HepG2 (cell line): ENCODE data around the gene TMX2. TPM values are rescaled to one million over a fixed set of nuclear protein-coding genes. Genes with fewer than 3 reads are reported as not detected.

Experiments
- FOXA1 ChIP-seq, 2 experiments: fragments of 450-650 bp in 1 of 2; sonication (generic) in 1 of 2; formaldehyde crosslinking in 1 of 2; IDR thresholded peaks; 2 replicates each; pipeline versions ENCODE4 v1.4.0 to v1.6.1; 2016 to 2020; ENCODE audit warnings: missing genetic modification reagents in 1 of 2
- FOXA3 ChIP-seq: IDR thresholded peaks from 2 replicates; pipeline ENCODE4 v1.6.1; 2016; ENCODE audit warnings: missing genetic modification reagents, missing compliant biosample characterization
- FOXO1 ChIP-seq: sonication (generic); formaldehyde crosslinking; IDR thresholded peaks from 2 replicates; pipeline ENCODE4 v1.4.0; 2020; ENCODE audit warnings: missing genetic modification reagents
- HNRNPLL ChIP-seq: fragments of 200-400 bp; formaldehyde crosslinking; IDR thresholded peaks from 2 replicates; pipeline ENCODE4 v1.6.1; 2017; ENCODE audit warnings: mild to moderate bottlenecking, low read depth, low read length; ENCODE audit not compliant: poor library complexity, severe bottlenecking
- NCOA1 ChIP-seq: sonication (generic); formaldehyde crosslinking; IDR thresholded peaks from 2 replicates; pipeline ENCODE4 v1.9.0; 2021; ENCODE audit warnings: missing genetic modification reagents
- SAP130 ChIP-seq: IDR thresholded peaks from 2 replicates; pipeline ENCODE4 v1.6.1; 2016; ENCODE audit warnings: low read depth
- SKI ChIP-seq: fragments of 450-650 bp; IDR thresholded peaks from one replicate; pipeline ENCODE4 v1.6.1; 2018; ENCODE audit warnings: mild to moderate bottlenecking; ENCODE audit not compliant: partially characterized antibody
- TCF7 ChIP-seq: sonication (generic); IDR thresholded peaks from 2 replicates; pipeline ENCODE4 v1.6.1; 2016; ENCODE audit warnings: antibody characterized with exemption, low read depth
- ZNF441 ChIP-seq: sonication (generic); formaldehyde crosslinking; IDR thresholded peaks from 2 replicates; pipeline ENCODE4 v1.7.0; 2021; ENCODE audit warnings: missing genetic modification reagents, borderline replicate concordance
- polyA plus RNA-seq, 8 experiments: library from polyadenylated mRNA; depleted of rRNA in 3 of 8; stranded (reverse) in 7 of 8; unstranded in 1 of 8; fragments of >200 nt; fragmentation: Illumina TruSeq in 4 of 8; extraction: Trizol in 4 of 8; gene quantifications; 2 replicates each; pipeline versions ENCODE4 v1.2.1 to v1.2.3, GENCODE V29; 2011 to 2016; ENCODE audit warnings: low read depth in 4 of 8, missing spikeins in 1 of 8, mixed read lengths in 1 of 8; ENCODE audit not compliant: insufficient read depth in 1 of 8
- total RNA-seq, 5 experiments: library from RNA; depleted of rRNA; stranded (reverse); fragments of >200 nt; fragmentation: Illumina TruSeq; extraction: Trizol; gene quantifications; 2 replicates each; pipeline ENCODE4 v1.2.3, GENCODE V29; 2016; ENCODE audit warnings: low read depth in 1 of 5
- TF ChIP-seq, protein P1 (sequence below): sonication (generic); formaldehyde crosslinking; IDR thresholded peaks from 2 replicates; pipeline ENCODE4 v1.4.0; 2020; ENCODE audit warnings: missing genetic modification reagents, borderline replicate concordance
- TF ChIP-seq, protein P2 (sequence below): sonication (generic); formaldehyde crosslinking; IDR thresholded peaks from 2 replicates; pipeline ENCODE4 v1.4.0; 2020; ENCODE audit warnings: missing genetic modification reagents
- TF ChIP-seq, protein P3 (sequence below): sonication (generic); formaldehyde crosslinking; IDR thresholded peaks from 2 replicates; pipeline ENCODE4 v1.4.0; 2020; ENCODE audit warnings: missing genetic modification reagents, borderline replicate concordance
- TF ChIP-seq, protein P4 (sequence below), 2 experiments: IDR thresholded peaks; 2 replicates each; pipeline ENCODE4 v1.6.1; 2011 to 2012; ENCODE audit warnings: low read length in 2 of 2, borderline replicate concordance in 1 of 2, low read depth in 1 of 2, mild to moderate bottlenecking in 1 of 2, moderate library complexity in 1 of 2
- TF ChIP-seq, protein P5 (sequence below): sonication (generic); formaldehyde crosslinking; IDR thresholded peaks from 2 replicates; pipeline ENCODE4 v1.4.0; 2020; ENCODE audit warnings: mild to moderate bottlenecking, missing genetic modification reagents
- TF ChIP-seq, protein P6 (sequence below): sonication (generic); formaldehyde crosslinking; IDR thresholded peaks from 2 replicates; pipeline ENCODE4 v1.8.0; 2022; ENCODE audit warnings: missing genetic modification reagents, mild to moderate bottlenecking, inconsistent platforms, borderline replicate concordance

The TMX2 gene
- total and polyA plus RNA-seq, 2 of the 13 experiments (the other 11 are each of a cell fraction or from before 2014, with no cell fraction given): 84.5 to 129 TPM

DNA sequence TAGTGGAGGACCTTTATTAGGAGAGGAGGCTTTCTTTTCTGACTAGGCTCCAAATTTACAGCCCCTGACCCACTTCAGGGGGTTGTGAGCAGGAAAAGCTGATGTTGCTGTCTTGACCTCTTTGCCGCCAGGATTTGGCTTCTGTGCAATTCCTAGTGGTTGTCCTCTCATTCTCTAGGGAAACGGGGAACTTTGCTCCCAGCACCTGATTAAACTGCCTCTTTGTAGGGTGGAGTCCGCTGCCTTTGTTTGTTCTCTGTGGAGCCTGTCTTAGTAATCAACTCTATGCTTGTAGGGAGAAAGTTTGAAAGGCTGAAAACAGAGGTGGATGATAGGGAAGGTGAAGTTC is 65.5 kb downstream of the TMX2 start (continued):
- TF ChIP-seq, protein P1, sequence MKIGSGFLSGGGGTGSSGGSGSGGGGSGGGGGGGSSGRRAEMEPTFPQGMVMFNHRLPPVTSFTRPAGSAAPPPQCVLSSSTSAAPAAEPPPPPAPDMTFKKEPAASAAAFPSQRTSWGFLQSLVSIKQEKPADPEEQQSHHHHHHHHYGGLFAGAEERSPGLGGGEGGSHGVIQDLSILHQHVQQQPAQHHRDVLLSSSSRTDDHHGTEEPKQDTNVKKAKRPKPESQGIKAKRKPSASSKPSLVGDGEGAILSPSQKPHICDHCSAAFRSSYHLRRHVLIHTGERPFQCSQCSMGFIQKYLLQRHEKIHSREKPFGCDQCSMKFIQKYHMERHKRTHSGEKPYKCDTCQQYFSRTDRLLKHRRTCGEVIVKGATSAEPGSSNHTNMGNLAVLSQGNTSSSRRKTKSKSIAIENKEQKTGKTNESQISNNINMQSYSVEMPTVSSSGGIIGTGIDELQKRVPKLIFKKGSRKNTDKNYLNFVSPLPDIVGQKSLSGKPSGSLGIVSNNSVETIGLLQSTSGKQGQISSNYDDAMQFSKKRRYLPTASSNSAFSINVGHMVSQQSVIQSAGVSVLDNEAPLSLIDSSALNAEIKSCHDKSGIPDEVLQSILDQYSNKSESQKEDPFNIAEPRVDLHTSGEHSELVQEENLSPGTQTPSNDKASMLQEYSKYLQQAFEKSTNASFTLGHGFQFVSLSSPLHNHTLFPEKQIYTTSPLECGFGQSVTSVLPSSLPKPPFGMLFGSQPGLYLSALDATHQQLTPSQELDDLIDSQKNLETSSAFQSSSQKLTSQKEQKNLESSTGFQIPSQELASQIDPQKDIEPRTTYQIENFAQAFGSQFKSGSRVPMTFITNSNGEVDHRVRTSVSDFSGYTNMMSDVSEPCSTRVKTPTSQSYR: peak; percentile 49; the same call in 1 of the 2 replicates
- TF ChIP-seq TCF7: 0 out of 2 replicates have a peak, but pooled peaks have one; percentile 20
- no peak for TF ChIP-seq FOXA1 (IDR thresholded peaks at IDR 0.05)
- TF ChIP-seq FOXA1 (CRISPR knock-in tag; IDR thresholded peaks at IDR 0.05): peak; percentile 70
- peak; percentile 68 for TF ChIP-seq FOXA3 (CRISPR knock-in tag)
- no peak for TF ChIP-seq HNRNPLL
- TF ChIP-seq, protein P2, sequence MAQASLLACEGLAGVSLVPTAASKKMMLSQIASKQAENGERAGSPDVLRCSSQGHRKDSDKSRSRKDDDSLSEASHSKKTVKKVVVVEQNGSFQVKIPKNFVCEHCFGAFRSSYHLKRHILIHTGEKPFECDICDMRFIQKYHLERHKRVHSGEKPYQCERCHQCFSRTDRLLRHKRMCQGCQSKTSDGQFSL (CRISPR knock-in tag): no peak
- TF ChIP-seq, protein P3, sequence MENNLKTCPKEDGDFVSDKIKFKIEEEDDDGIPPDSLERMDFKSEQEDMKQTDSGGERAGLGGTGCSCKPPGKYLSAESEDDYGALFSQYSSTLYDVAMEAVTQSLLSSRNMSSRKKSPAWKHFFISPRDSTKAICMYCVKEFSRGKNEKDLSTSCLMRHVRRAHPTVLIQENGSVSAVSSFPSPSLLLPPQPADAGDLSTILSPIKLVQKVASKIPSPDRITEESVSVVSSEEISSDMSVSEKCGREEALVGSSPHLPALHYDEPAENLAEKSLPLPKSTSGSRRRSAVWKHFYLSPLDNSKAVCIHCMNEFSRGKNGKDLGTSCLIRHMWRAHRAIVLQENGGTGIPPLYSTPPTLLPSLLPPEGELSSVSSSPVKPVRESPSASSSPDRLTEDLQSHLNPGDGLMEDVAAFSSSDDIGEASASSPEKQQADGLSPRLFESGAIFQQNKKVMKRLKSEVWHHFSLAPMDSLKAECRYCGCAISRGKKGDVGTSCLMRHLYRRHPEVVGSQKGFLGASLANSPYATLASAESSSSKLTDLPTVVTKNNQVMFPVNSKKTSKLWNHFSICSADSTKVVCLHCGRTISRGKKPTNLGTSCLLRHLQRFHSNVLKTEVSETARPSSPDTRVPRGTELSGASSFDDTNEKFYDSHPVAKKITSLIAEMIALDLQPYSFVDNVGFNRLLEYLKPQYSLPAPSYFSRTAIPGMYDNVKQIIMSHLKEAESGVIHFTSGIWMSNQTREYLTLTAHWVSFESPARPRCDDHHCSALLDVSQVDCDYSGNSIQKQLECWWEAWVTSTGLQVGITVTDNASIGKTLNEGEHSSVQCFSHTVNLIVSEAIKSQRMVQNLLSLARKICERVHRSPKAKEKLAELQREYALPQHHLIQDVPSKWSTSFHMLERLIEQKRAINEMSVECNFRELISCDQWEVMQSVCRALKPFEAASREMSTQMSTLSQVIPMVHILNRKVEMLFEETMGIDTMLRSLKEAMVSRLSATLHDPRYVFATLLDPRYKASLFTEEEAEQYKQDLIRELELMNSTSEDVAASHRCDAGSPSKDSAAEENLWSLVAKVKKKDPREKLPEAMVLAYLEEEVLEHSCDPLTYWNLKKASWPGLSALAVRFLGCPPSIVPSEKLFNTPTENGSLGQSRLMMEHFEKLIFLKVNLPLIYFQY (CRISPR knock-in tag): 0 out of 2 replicates have a peak, but pooled peaks have one; percentile 22
- TF ChIP-seq, protein P4, sequence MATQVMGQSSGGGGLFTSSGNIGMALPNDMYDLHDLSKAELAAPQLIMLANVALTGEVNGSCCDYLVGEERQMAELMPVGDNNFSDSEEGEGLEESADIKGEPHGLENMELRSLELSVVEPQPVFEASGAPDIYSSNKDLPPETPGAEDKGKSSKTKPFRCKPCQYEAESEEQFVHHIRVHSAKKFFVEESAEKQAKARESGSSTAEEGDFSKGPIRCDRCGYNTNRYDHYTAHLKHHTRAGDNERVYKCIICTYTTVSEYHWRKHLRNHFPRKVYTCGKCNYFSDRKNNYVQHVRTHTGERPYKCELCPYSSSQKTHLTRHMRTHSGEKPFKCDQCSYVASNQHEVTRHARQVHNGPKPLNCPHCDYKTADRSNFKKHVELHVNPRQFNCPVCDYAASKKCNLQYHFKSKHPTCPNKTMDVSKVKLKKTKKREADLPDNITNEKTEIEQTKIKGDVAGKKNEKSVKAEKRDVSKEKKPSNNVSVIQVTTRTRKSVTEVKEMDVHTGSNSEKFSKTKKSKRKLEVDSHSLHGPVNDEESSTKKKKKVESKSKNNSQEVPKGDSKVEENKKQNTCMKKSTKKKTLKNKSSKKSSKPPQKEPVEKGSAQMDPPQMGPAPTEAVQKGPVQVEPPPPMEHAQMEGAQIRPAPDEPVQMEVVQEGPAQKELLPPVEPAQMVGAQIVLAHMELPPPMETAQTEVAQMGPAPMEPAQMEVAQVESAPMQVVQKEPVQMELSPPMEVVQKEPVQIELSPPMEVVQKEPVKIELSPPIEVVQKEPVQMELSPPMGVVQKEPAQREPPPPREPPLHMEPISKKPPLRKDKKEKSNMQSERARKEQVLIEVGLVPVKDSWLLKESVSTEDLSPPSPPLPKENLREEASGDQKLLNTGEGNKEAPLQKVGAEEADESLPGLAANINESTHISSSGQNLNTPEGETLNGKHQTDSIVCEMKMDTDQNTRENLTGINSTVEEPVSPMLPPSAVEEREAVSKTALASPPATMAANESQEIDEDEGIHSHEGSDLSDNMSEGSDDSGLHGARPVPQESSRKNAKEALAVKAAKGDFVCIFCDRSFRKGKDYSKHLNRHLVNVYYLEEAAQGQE (IDR thresholded peaks at IDR 0.05; ENCODE audit: borderline replicate concordance in 1 of 2, low read depth in 1 of 2, low read length in 2 of 2): peak in 1 of 2 experiments; percentile 58; a peak in 1 of 4 replicates
- TF ChIP-seq, protein P5, sequence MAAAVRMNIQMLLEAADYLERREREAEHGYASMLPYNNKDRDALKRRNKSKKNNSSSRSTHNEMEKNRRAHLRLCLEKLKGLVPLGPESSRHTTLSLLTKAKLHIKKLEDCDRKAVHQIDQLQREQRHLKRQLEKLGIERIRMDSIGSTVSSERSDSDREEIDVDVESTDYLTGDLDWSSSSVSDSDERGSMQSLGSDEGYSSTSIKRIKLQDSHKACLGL (CRISPR knock-in tag): no peak
- TF ChIP-seq NCOA1 (CRISPR knock-in tag): no peak
- TF ChIP-seq, protein P6, sequence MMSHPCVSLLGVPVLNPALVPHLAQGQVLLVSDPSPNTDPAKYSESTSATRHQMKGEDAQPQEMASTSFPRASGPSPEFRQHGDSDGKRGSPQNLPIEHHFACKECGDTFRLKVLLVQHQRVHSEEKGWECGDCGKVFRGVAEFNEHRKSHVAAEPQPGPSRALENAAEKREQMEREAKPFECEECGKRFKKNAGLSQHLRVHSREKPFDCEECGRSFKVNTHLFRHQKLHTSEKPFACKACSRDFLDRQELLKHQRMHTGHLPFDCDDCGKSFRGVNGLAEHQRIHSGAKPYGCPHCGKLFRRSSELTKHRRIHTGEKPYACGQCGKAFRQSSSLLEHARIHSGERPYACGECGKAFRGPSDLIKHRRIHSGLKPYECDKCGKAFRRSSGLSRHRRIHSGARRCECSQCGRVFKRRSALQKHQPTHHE (CRISPR knock-in tag): no peak
- peak; percentile 14 for TF ChIP-seq SKI
- TF ChIP-seq SAP130 (CRISPR knock-in tag): no peak
- peak; percentile 33; the same call in 1 of the 2 replicates for TF ChIP-seq ZNF441 (CRISPR knock-in tag)
- TF ChIP-seq FOXO1 (CRISPR knock-in tag): peak; percentile 54; the same call in 1 of the 2 replicates
